Skeletal muscle tissue (tissue), 4 donors: ENCODE results near the gene SLC1A4. TPM values are rescaled to one million over a fixed set of nuclear protein-coding genes. Genes with fewer than 3 reads are reported as not detected.
A peak's percentile ranks its signal among the peaks of the same experiment; 100 is the strongest.

Source experiments
- H3K27ac ChIP-seq: one replicate; pipeline ENCODE4 v1.7.0; 2013; ENCODE audit warnings: mild to moderate bottlenecking, low read depth, low read length, inconsistent platforms
- H3K27me3 ChIP-seq, 3 donors: one replicate each; pipeline ENCODE4 v1.7.0; 2013; ENCODE audit warnings: low read length in 3 of 3; ENCODE audit not compliant: control insufficient read depth in 3 of 3, insufficient read depth in 3 of 3
- H3K36me3 ChIP-seq, 3 donors: one replicate each; pipeline ENCODE4 v1.7.0; 2013; ENCODE audit warnings: low read length in 3 of 3; ENCODE audit not compliant: control insufficient read depth in 3 of 3, insufficient read depth in 3 of 3
- H3K4me1 ChIP-seq, 3 donors: one replicate each; pipeline ENCODE4 v1.7.0; 2013; ENCODE audit warnings: low read length in 3 of 3, mild to moderate bottlenecking in 3 of 3; ENCODE audit not compliant: control insufficient read depth in 3 of 3, insufficient read depth in 3 of 3
- H3K4me3 ChIP-seq, 3 donors: one replicate each; pipeline ENCODE4 v1.7.0; 2013; ENCODE audit warnings: low read length in 3 of 3
- H3K9ac ChIP-seq, 3 donors: one replicate each; pipeline ENCODE4 v1.7.0; 2013; ENCODE audit warnings: low read length in 3 of 3, mild to moderate bottlenecking in 3 of 3, moderate library complexity in 2 of 3, low read depth in 1 of 3
- H3K9me3 ChIP-seq, 3 donors: one replicate each; pipeline ENCODE4 v1.7.0; 2013; ENCODE audit warnings: low read length in 3 of 3; ENCODE audit not compliant: control insufficient read depth in 3 of 3
- total RNA-seq: library from RNA; depleted of rRNA; stranded (reverse); fragments of >200 nt; gene quantifications from one replicate; pipeline ENCODE4 v1.2.3, GENCODE V29; 2014
- donor health status: Osteomylitis.

Gene SLC1A4
- total RNA-seq, 1 donor from 2014 or later = 10.4 TPM

- peak within 1 kb of the TSS; percentile 85 to 88 (median 86) for H3K4me3 ChIP-seq
- peak within 1 kb of the TSS; percentile 93 for H3K27ac ChIP-seq
- H3K4me1 ChIP-seq = peaks cover 42 to 52% (median 42%) of the 10 kb centered on the region in 3 donors
- H3K27me3 ChIP-seq = no peaks in the 10 kb centered on the region
- H3K9me3 ChIP-seq = no peaks in the 10 kb centered on the region
- H3K9ac ChIP-seq = peak within 1 kb of the TSS; percentile 84 to 91 (median 84)
- no peaks in the 10 kb centered on the region for H3K36me3 ChIP-seq
These were observed 67.2 kb downstream of the SLC1A4 start, which contains the start of gene CEP68 for GRCh38 chr2:65056215-65057053. Gene CEP68 (plus strand): TSS chr2:65056416. CDS start chr2:65069445, 13,029 bp downstream.

- H3K9ac ChIP-seq = peak overlapping the region; percentile 81 to 91 (median 84)
- peaks cover 47 to 58% (median 47%) of the 10 kb centered on the region in 3 donors for H3K4me1 ChIP-seq
- H3K36me3 ChIP-seq = no peaks in the 10 kb centered on the region
These were observed 67.8 kb downstream of the SLC1A4 start for GRCh38 chr2:65057054-65057375.

GRCh38 chr2:65057391-65058052 is 68.3 kb downstream of the SLC1A4 start:
- Histone ChIP-seq H3K4me1 (peaks cover 52 to 63% (median 52%) of the 10 kb centered on the region in 3 donors), H3K9ac (peak overlapping the region; percentile 81 to 91 (median 84)), H3K27me3 (no peaks in the 10 kb centered on the region), H3K36me3 (no peaks in the 10 kb centered on the region), H3K9me3 (no peaks in the 10 kb centered on the region), H3K4me3 (peak overlapping the region; percentile 85 to 88 (median 86)), H3K27ac (peak overlapping the region; percentile 93)

More at GRCh38 chr2:65057054-65057375, 67.8 kb downstream of the SLC1A4 start:
- Histone ChIP-seq H3K27me3 (no peaks in the 10 kb centered on the region), H3K4me3 (peak overlapping the region; percentile 85 to 88 (median 86)), H3K27ac (peak overlapping the region; percentile 93), H3K9me3 (no peaks in the 10 kb centered on the region)

GRCh38 chr2:65059071-65059470 is 69.9 kb downstream of the SLC1A4 start:
- H3K4me1 ChIP-seq = peaks cover 67 to 78% (median 67%) of the 10 kb centered on the region in 3 donors
- H3K9ac ChIP-seq = peak overlapping the region in 2 of 3 donors; percentile 14 to 51
- no peaks in the 10 kb centered on the region for H3K27me3 ChIP-seq
- no peaks in the 10 kb centered on the region for H3K36me3 ChIP-seq
- H3K27ac ChIP-seq = peak overlapping the region; percentile 93
- peak overlapping the region in 1 of 3 donors; percentile 33 for H3K4me3 ChIP-seq
- no peaks in the 10 kb centered on the region for H3K9me3 ChIP-seq

- peak overlapping the region in 1 of 3 donors; percentile 7 for H3K4me3 ChIP-seq
- H3K9me3 ChIP-seq = no peaks in the 10 kb centered on the region
- no peaks in the 10 kb centered on the region for H3K27me3 ChIP-seq
- H3K4me1 ChIP-seq = peaks cover 78 to 83% (median 79%) of the 10 kb centered on the region in 3 donors
- peak overlapping the region in 2 of 3 donors; percentile 17 to 37 for H3K9ac ChIP-seq
- H3K36me3 ChIP-seq = no peaks in the 10 kb centered on the region
- H3K27ac ChIP-seq = peak overlapping the region; percentile 93
These were observed 72.1 kb downstream of the SLC1A4 start for GRCh38 chr2:65061146-65061909.

GRCh38 chr2:65061910-65062339 is 72.7 kb downstream of the SLC1A4 start:
- H3K27ac ChIP-seq = peak overlapping the region; percentile 93
- peaks cover 77 to 82% (median 80%) of the 10 kb centered on the region in 3 donors for H3K4me1 ChIP-seq
- H3K9ac ChIP-seq = peak overlapping the region in 1 of 3 donors; percentile 21
- H3K36me3 ChIP-seq = no peaks in the 10 kb centered on the region
- H3K4me3 ChIP-seq = no peak overlapping the region
- H3K9me3 ChIP-seq = no peaks in the 10 kb centered on the region
- no peaks in the 10 kb centered on the region for H3K27me3 ChIP-seq

- H3K9me3 ChIP-seq = no peaks in the 10 kb centered on the region
- H3K4me1 ChIP-seq = peaks cover 76 to 81% (median 81%) of the 10 kb centered on the region in 3 donors
- peak overlapping the region; percentile 5 to 62 (median 52) for H3K9ac ChIP-seq
- H3K27ac ChIP-seq = peak overlapping the region; percentile 93
- H3K4me3 ChIP-seq = peak overlapping the region in 2 of 3 donors; percentile 13
- no peaks in the 10 kb centered on the region for H3K27me3 ChIP-seq
- peaks cover 0 to 2% (median 0%) of the 10 kb centered on the region in 3 donors for H3K36me3 ChIP-seq
These were observed 73.9 kb downstream of the SLC1A4 start for GRCh38 chr2:65062843-65063825.

GRCh38 chr2:65064728-65065552 is 75.7 kb downstream of the SLC1A4 start:
- Histone ChIP-seq H3K27me3 (no peaks in the 10 kb centered on the region), H3K27ac (peak overlapping the region; percentile 93), H3K9me3 (no peaks in the 10 kb centered on the region), H3K9ac (peak overlapping the region; percentile 29 to 44 (median 35)), H3K4me3 (peak overlapping the region; percentile 23 to 35 (median 24)), H3K4me1 (peaks cover 79 to 83% (median 83%) of the 10 kb centered on the region in 3 donors), H3K36me3 (peaks cover 3 to 6% (median 5%) of the 10 kb centered on the region in 3 donors)
